Activated naive CD8-positive, alpha-beta T cell treated with anti-CD3 and anti-CD28 coated beads, Interleukin-2, amount 10 ng/mL, durations not matched to agents 7 days and 5 days (primary cell): ENCODE results near the gene IGSF23. TPM values are rescaled to one million over a fixed set of nuclear protein-coding genes. Genes with fewer than 3 reads are reported as not detected.
"Not testable (repeated sequence)": the region's sequence is repeated elsewhere in the genome, so short reads cannot be mapped to it uniquely, and the experiment has no call there.

Experiments
- ATAC-seq: fragments of 150-1000 bp; cut with Tn5 transposase; one replicate; pipeline ENCODE4 v1.10.0; 2021; ENCODE audit warnings: low read depth, moderate library complexity
- POLR2A ChIA-PET: fragments of 350-600 bp; sonication (Branson Sonifier 250); formaldehyde crosslinking; loops from one replicate; lab custom pipeline; 2021; ENCODE audit warnings: antibody characterized with exemption; lab: Charles Lee
- DNase-seq: peaks from one replicate; pipeline ENCODE4 v3.0.0; 2021
- H3K27ac Mint-ChIP-seq: one replicate; pipeline ENCODE4 v1.8.0; 2022; ENCODE audit warnings: mild to moderate bottlenecking, mixed read lengths
- H3K27me3 Mint-ChIP-seq: one replicate; pipeline ENCODE4 v1.8.0; 2022; ENCODE audit warnings: mild to moderate bottlenecking, moderate library complexity, mixed read lengths
- H3K36me3 Mint-ChIP-seq: one replicate; pipeline ENCODE4 v1.8.0; 2021; ENCODE audit warnings: mild to moderate bottlenecking, mixed read lengths
- H3K4me1 Mint-ChIP-seq: one replicate; pipeline ENCODE4 v1.8.0; 2021; ENCODE audit warnings: mixed read lengths
- H3K4me3 Mint-ChIP-seq: one replicate; pipeline ENCODE4 v1.8.0; 2022; ENCODE audit warnings: mild to moderate bottlenecking, moderate library complexity, mixed read lengths
- H3K9me3 Mint-ChIP-seq: one replicate; pipeline ENCODE4 v1.8.0; 2021; ENCODE audit warnings: mixed read lengths
- microRNA-seq: library from miRNA; unstranded; fragments of <30 nt; microRNA quantifications from one replicate; pipeline ENCODE4 v1.2.0, GENCODE V29; 2022
- total RNA-seq, 2 experiments: library from RNA; stranded (reverse); gene quantifications; one replicate each; pipeline ENCODE4 v1.2.3, GENCODE V29; 2021

The IGSF23 gene
- total RNA-seq, 2 experiments from 2014 or later: not detected

DNA sequence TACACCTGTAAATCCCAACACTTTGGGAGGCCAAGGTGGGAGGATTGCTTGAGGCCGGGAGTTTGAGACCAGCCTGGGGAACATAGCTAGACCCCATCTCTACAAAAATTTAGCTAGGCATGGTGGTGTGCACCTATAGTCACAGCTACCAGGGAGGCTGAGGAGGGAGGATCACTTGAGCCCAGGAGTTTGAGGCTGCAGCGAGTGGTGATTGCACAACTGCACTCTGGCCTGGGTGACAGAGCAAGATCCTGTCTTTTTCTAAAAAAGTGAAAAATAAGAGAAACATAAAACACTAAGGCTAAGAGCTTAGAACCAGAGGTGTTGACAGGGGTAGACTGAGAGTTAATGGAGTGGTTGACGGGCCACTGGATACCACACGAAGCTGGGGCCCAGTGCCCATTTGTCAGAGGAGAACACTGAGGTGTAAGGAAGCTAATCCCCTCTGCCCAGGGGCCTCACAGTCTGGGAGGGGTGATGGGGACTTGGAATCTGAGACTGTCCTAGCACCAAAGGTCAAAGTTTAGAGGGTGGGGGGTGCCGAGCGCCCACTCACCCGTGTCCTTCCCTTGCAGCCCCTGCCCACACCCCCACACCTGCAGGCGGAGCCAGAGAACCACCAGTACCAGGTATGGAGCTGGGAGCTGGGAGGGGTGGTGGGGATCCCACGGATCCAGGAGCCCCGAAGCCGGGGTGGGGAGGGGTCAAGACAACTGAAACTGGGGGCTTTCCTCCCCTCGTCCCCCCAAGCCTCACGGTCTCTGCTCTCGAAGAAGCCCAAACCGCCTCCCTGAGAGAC, 68.8 kb downstream of the IGSF23 start:
- POLR2A ChIA-PET: no interaction called here
- H3K27ac Mint-ChIP-seq: no peak overlapping the region
- ATAC-seq (no peak), DNase-seq (no peak)
- no peak overlapping the region for H3K4me3 Mint-ChIP-seq
- no peaks in the 10 kb centered on the region for H3K9me3 Mint-ChIP-seq
- H3K27me3 Mint-ChIP-seq: peaks cover 7% of the 10 kb centered on the region
- no peaks in the 10 kb centered on the region for H3K36me3 Mint-ChIP-seq
- peaks cover 13% of the 10 kb centered on the region for H3K4me1 Mint-ChIP-seq

GRCh38 chr19:44682807-44683206, 69.4 kb downstream of the IGSF23 start:
- peaks cover 7% of the 10 kb centered on the region for H3K27me3 Mint-ChIP-seq
- no peak overlapping the region for H3K4me3 Mint-ChIP-seq
- H3K27ac Mint-ChIP-seq: peak overlapping the region; percentile 19
- H3K36me3 Mint-ChIP-seq: no peaks in the 10 kb centered on the region
- POLR2A ChIA-PET: no interaction called here
- peaks cover 13% of the 10 kb centered on the region for H3K4me1 Mint-ChIP-seq
- DNase-seq (no peak), ATAC-seq (no peak)
- H3K9me3 Mint-ChIP-seq: no peaks in the 10 kb centered on the region

GRCh38 chr19:44683434-44684210, 70.3 kb downstream of the IGSF23 start:
- no peak for DNase-seq
- no peak overlapping the region for H3K4me3 Mint-ChIP-seq
- POLR2A ChIA-PET: no interaction called here
- no peaks in the 10 kb centered on the region for H3K9me3 Mint-ChIP-seq
- no peak overlapping the region for H3K27ac Mint-ChIP-seq
- peaks cover 13% of the 10 kb centered on the region for H3K4me1 Mint-ChIP-seq
- H3K27me3 Mint-ChIP-seq: peaks cover 7% of the 10 kb centered on the region
- no peak for ATAC-seq
- H3K36me3 Mint-ChIP-seq: no peaks in the 10 kb centered on the region

DNA sequence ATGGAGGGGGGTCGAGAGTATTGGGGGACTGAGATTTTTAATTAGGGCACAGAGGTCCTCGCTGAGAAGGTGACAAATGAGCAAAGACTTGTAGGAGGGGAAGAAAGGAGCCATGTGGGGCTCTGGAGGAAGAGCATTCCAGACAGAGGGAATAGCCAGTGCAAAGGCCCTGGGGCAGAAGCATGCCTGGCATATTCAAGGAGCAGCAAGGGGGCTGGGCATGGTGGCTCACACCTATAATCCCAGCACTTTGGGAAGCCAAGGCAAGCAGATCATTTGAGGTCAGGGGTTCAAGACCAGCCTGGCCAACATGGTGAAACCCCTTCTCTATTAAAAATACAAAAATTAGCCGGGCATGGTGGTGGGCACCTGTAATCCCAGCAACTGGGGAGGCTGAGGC, 71.0 kb downstream of the IGSF23 start:
- DNase-seq, POLR2A ChIA-PET, H3K36me3 Mint-ChIP-seq, H3K9me3 Mint-ChIP-seq, H3K4me3 Mint-ChIP-seq, ATAC-seq, H3K27me3 Mint-ChIP-seq: not testable (repeated sequence)
- H3K4me1 Mint-ChIP-seq: peaks cover 18% of the 10 kb centered on the region
- peak overlapping the region; percentile 26 for H3K27ac Mint-ChIP-seq

- Mint-ChIP-seq H3K27me3 (peaks cover 11% of the 10 kb centered on the region), H3K4me1 (peaks cover 25% of the 10 kb centered on the region), H3K4me3 (peak overlapping the region; percentile 43), H3K36me3 (no peaks in the 10 kb centered on the region), H3K9me3 (no peaks in the 10 kb centered on the region), H3K27ac (peak overlapping the region; percentile 60)
- peak; percentile 74 for ATAC-seq
- POLR2A ChIA-PET: interaction anchor here (0.6 to 0.7 kb wide), 2 partner anchors 37 to 51 kb away, joined by 3 to 4 read pairs; no protein-coding TSS in a partner anchor
- no peak for DNase-seq
Observed at GRCh38 chr19:44684892-44685863, 71.8 kb downstream of the IGSF23 start.

DNA sequence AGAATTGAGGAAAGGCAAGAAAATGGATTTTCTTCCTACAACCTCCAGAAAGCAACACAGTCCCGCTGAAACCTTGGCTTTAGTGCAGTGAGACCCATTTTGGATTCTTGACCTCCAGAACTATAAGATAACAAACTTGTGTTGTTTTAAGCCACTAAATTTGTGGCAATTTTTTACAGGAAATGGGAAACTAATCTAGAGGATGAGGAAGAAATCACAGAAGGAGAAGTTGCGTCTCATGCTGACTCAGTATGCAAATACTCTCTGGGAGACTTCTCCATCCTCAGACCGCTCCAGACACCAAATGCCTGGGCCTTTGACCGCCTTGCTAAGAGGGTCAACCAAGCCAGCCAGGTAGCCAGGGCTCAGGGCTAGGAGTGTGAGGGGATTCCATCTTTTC, 72.5 kb downstream of the IGSF23 start:
- no peak overlapping the region for H3K4me3 Mint-ChIP-seq
- H3K9me3 Mint-ChIP-seq: no peaks in the 10 kb centered on the region
- peaks cover 11% of the 10 kb centered on the region for H3K27me3 Mint-ChIP-seq
- POLR2A ChIA-PET: no interaction called here
- H3K27ac Mint-ChIP-seq: no peak overlapping the region
- H3K4me1 Mint-ChIP-seq: peaks cover 25% of the 10 kb centered on the region
- ATAC-seq (no peak), DNase-seq (no peak)
- no peaks in the 10 kb centered on the region for H3K36me3 Mint-ChIP-seq

Small RNAs within 50 kb of the gene (microRNA-seq; reads per million reads assigned to microRNA genes)
- gene MIR4531: not detected

Other genes starting within 250 kb of the IGSF23 start
- gene ZNF285, start 212.0 kb upstream of the IGSF23 start, total RNA-seq: 1 to 10 TPM; 3.3 to 3.9 TPM
- 1 to 10 TPM; 2.6 to 3.0 TPM for gene ZNF229, start 165.1 kb upstream of the IGSF23 start, total RNA-seq
- gene ZNF180, start 113.0 kb upstream of the IGSF23 start, total RNA-seq: 10 to 100 TPM; 15.4 to 16.4 TPM
- gene CEACAM20, start 83.9 kb upstream of the IGSF23 start, total RNA-seq: not detected
- 1 to 10 TPM; 3.5 to 4.2 TPM for gene PVR, start 30.3 kb downstream of the IGSF23 start, total RNA-seq
- under 1 TPM in 1 of 2 experiments, not detected in 1; 0.40 TPM for gene CEACAM19, start 57.9 kb downstream of the IGSF23 start, total RNA-seq
- not detected for gene CEACAM16, start 85.6 kb downstream of the IGSF23 start, total RNA-seq
- gene BCL3, start 135.1 kb downstream of the IGSF23 start, total RNA-seq: 10 to 100 TPM; 25.0 to 28.8 TPM
- not detected for gene CBLC, start 164.3 kb downstream of the IGSF23 start, total RNA-seq
- gene BCAM, start 195.5 kb downstream of the IGSF23 start, total RNA-seq: not detected
- gene NECTIN2, start 232.7 kb downstream of the IGSF23 start, total RNA-seq: 1 to 10 TPM; 1.9 to 2.4 TPM